GM18873 (cell line): ENCODE results near the gene STARD13.

ENCODE experiments used
- ATAC-seq: cut with Tn5 transposase; IDR thresholded peaks from one replicate; pipeline ENCODE4 v1.9.1; 2021; ENCODE audit warnings: mild to moderate bottlenecking, moderate library complexity, moderate number of reproducible peaks; ENCODE audit not compliant: unreplicated experiment, low FRiP score

STARD13 gene

GRCh38 chr13:33205224-33205623 lies 80.3 kb downstream of the STARD13 start:
- no peak for ATAC-seq

- ATAC-seq, result no peak
These were observed 81.2 kb downstream of the STARD13 start for GRCh38 chr13:33204130-33204927.

- no peak for ATAC-seq
These were observed 82.8 kb downstream of the STARD13 start for GRCh38 chr13:33202644-33203169.

- no peak for ATAC-seq
These were observed 83.9 kb downstream of the STARD13 start for GRCh38 chr13:33201659-33202058.

- no peak for ATAC-seq
These were observed 86.2 kb downstream of the STARD13 start for GRCh38 chr13:33199289-33199850.

- ATAC-seq, result no peak
These were observed 88.0 kb downstream of the STARD13 start for GRCh38 chr13:33197541-33197971.

GRCh38 chr13:33196767-33197166 lies 88.8 kb downstream of the STARD13 start:
- ATAC-seq, result no peak

- ATAC-seq, result no peak
These were observed 89.7 kb downstream of the STARD13 start for GRCh38 chr13:33195693-33196464.

- ATAC-seq, result peak; percentile 91
These were observed 90.5 kb downstream of the STARD13 start for GRCh38 chr13:33194820-33195692.

- ATAC-seq, result no peak
These were observed 92.1 kb downstream of the STARD13 start for GRCh38 chr13:33193428-33193974.

GRCh38 chr13:33191425-33192210 lies 93.9 kb downstream of the STARD13 start:
- no peak for ATAC-seq

- ATAC-seq, result no peak
These were observed 96.1 kb downstream of the STARD13 start for GRCh38 chr13:33189470-33189869.

GRCh38 chr13:33188093-33188882 lies 97.3 kb downstream of the STARD13 start:
- no peak for ATAC-seq

- ATAC-seq, result no peak
These were observed 98.7 kb downstream of the STARD13 start for GRCh38 chr13:33186861-33187291.

GRCh38 chr13:33185853-33186252 lies 99.7 kb downstream of the STARD13 start:
- ATAC-seq, result no peak

- no peak for ATAC-seq
These were observed 101.0 kb downstream of the STARD13 start for GRCh38 chr13:33184530-33184929.

GRCh38 chr13:33184112-33184490 lies 101.5 kb downstream of the STARD13 start:
- ATAC-seq, result no peak

GRCh38 chr13:33183431-33184111 lies 102.0 kb downstream of the STARD13 start:
- ATAC-seq, result no peak
